ENCODE data around the gene KDM2A. TPM values are rescaled to one million over a fixed set of nuclear protein-coding genes. Genes with fewer than 3 reads are reported as not detected.

KDM2A gene
- total RNA-seq, 2 donors from 2014 or later: 50.3 to 97.6 TPM

- TF ChIP-seq POLR2A (IDR thresholded peaks at IDR 0.05) (no peak), POLR2AphosphoS5 (IDR thresholded peaks at IDR 0.05) (no peak)
- Histone ChIP-seq H3K36me3 (no peaks in the 10 kb centered on the region), H3K9me3 (no peaks in the 10 kb centered on the region), H3K4me1 (replicated peaks) (no peaks in the 10 kb centered on the region), H3K27me3 (replicated peaks; ENCODE audit: insufficient read depth) (no peaks in the 10 kb centered on the region), H3K4me3 (no peak overlapping the region), H3K27ac (no peak overlapping the region)
- no peak for DNase-seq (ENCODE audit: low spot score)
- intact Hi-C loops (cut with DNase I): no loop called here
- WGBS: 68% methylated on average over 4 of the region's 4 CpGs
These were observed 34.9 kb downstream of the KDM2A start for GRCh38 chr11:67153971-67154370.

- 100% methylated on average over 2 of the region's 2 CpGs for WGBS
These were observed 35.7 kb downstream of the KDM2A start for GRCh38 chr11:67154726-67155125.

GRCh38 chr11:67157691-67158090 is 38.6 kb downstream of the KDM2A start:
- TF ChIP-seq POLR2AphosphoS5 (IDR thresholded peaks at IDR 0.05) (no peak), POLR2A (IDR thresholded peaks at IDR 0.05) (no peak)
- DNase-seq (ENCODE audit: low spot score): no peak
- no peaks in the 10 kb centered on the region for H3K36me3 ChIP-seq
- no peaks in the 10 kb centered on the region for H3K9me3 ChIP-seq
- no peaks in the 10 kb centered on the region for H3K27me3 ChIP-seq (replicated peaks; ENCODE audit: insufficient read depth)
- H3K27ac ChIP-seq: no peak overlapping the region
- WGBS: 96% methylated on average over 4 of the region's 4 CpGs
- intact Hi-C loops (cut with DNase I): no loop called here
- H3K4me1 ChIP-seq (replicated peaks): no peaks in the 10 kb centered on the region
- no peak overlapping the region for H3K4me3 ChIP-seq

More at GRCh38 chr11:67154726-67155125, 35.7 kb downstream of the KDM2A start:
- no peak for TF ChIP-seq POLR2A (IDR thresholded peaks at IDR 0.05)
- TF ChIP-seq, protein P1, sequence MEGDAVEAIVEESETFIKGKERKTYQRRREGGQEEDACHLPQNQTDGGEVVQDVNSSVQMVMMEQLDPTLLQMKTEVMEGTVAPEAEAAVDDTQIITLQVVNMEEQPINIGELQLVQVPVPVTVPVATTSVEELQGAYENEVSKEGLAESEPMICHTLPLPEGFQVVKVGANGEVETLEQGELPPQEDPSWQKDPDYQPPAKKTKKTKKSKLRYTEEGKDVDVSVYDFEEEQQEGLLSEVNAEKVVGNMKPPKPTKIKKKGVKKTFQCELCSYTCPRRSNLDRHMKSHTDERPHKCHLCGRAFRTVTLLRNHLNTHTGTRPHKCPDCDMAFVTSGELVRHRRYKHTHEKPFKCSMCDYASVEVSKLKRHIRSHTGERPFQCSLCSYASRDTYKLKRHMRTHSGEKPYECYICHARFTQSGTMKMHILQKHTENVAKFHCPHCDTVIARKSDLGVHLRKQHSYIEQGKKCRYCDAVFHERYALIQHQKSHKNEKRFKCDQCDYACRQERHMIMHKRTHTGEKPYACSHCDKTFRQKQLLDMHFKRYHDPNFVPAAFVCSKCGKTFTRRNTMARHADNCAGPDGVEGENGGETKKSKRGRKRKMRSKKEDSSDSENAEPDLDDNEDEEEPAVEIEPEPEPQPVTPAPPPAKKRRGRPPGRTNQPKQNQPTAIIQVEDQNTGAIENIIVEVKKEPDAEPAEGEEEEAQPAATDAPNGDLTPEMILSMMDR (IDR thresholded peaks at IDR 0.05): no peak
- no peak for TF ChIP-seq POLR2AphosphoS5 (IDR thresholded peaks at IDR 0.05)
- Histone ChIP-seq H3K4me3 (no peak overlapping the region), H3K9me3 (no peaks in the 10 kb centered on the region), H3K27ac (no peak overlapping the region), H3K4me1 (replicated peaks) (no peaks in the 10 kb centered on the region), H3K36me3 (no peaks in the 10 kb centered on the region), H3K27me3 (replicated peaks; ENCODE audit: insufficient read depth) (no peaks in the 10 kb centered on the region)
- intact Hi-C loops (cut with DNase I): no loop called here
- DNase-seq (ENCODE audit: low spot score): no peak

DNA sequence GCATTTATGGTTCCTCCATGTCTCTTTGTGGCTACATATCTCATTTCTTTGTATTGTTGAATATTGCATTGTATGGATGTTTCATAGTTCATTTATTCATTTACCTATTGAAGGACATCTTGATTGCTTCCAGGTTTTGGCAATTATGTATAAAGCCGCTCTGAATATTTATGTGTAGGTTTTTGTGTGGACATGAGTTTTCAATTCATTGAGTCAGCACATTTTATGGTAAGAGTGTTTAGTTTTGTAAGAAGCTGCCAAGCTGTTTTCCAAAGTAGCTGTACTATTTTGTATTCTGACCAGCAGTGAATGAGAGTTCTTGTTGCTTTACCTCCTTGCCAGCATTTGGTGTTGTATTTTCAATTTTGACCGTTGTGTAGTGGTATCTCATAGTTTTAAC is 39.2 kb downstream of the KDM2A start:
- Histone ChIP-seq H3K27me3 (replicated peaks; ENCODE audit: insufficient read depth) (no peaks in the 10 kb centered on the region), H3K9me3 (no peaks in the 10 kb centered on the region), H3K4me1 (replicated peaks) (no peaks in the 10 kb centered on the region), H3K4me3 (no peak overlapping the region), H3K36me3 (no peaks in the 10 kb centered on the region), H3K27ac (no peak overlapping the region)
- intact Hi-C loops (cut with DNase I): no loop called here
- no peak for DNase-seq (ENCODE audit: low spot score)
- 70% methylated on average over 2 of the region's 2 CpGs for WGBS
- TF ChIP-seq POLR2AphosphoS5 (IDR thresholded peaks at IDR 0.05) (no peak), POLR2A (IDR thresholded peaks at IDR 0.05) (no peak)
- TF ChIP-seq, protein P1 (IDR thresholded peaks at IDR 0.05): no peak

DNA sequence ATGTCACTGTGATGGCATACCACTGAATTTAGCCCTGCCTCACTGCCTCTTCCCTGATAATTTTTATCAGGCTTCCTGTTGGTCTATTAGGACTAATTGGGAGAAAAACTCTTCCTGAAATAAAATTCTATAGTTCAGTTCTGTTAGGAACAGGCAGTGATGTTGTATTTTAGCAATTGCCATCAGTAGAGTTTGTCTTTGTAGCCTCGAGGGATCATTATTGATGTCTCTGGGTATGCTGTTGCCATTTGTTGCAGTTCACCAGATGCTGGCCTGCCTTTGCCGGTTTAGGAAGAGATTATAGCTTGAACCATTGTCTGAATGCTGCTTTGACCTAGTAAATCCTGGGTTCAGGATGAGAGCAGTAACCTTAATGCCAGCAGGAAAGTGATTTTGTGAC is 41.0 kb downstream of the KDM2A start:
- Histone ChIP-seq H3K4me1 (replicated peaks) (no peaks in the 10 kb centered on the region), H3K4me3 (no peak overlapping the region), H3K9me3 (no peaks in the 10 kb centered on the region), H3K27me3 (replicated peaks; ENCODE audit: insufficient read depth) (no peaks in the 10 kb centered on the region), H3K27ac (no peak overlapping the region), H3K36me3 (no peaks in the 10 kb centered on the region)
- no peak for DNase-seq (ENCODE audit: low spot score)
- TF ChIP-seq, protein P1 (IDR thresholded peaks at IDR 0.05): no peak
- TF ChIP-seq POLR2AphosphoS5 (IDR thresholded peaks at IDR 0.05): no peak
- no peak for TF ChIP-seq POLR2A (IDR thresholded peaks at IDR 0.05)
- intact Hi-C loops (cut with DNase I): loop anchor here (5.0 to 10.0 kb wide), 2 partner anchors 43 to 75 kb away; partner anchors contain the start of gene KDM2A
- WGBS: 62% methylated on average over 2 of the region's 2 CpGs

Data from prostate gland (tissue), 2 donors.